Measurements from ENCODE around the gene GLRA1. TPM values are rescaled to one million over a fixed set of nuclear protein-coding genes. Genes with fewer than 3 reads are reported as not detected.
A peak's percentile ranks its signal among the peaks of the same experiment; 100 is the strongest.

The GLRA1 gene
- total RNA-seq, 1 donor from 2014 or later, result 0.39 TPM

DNA sequence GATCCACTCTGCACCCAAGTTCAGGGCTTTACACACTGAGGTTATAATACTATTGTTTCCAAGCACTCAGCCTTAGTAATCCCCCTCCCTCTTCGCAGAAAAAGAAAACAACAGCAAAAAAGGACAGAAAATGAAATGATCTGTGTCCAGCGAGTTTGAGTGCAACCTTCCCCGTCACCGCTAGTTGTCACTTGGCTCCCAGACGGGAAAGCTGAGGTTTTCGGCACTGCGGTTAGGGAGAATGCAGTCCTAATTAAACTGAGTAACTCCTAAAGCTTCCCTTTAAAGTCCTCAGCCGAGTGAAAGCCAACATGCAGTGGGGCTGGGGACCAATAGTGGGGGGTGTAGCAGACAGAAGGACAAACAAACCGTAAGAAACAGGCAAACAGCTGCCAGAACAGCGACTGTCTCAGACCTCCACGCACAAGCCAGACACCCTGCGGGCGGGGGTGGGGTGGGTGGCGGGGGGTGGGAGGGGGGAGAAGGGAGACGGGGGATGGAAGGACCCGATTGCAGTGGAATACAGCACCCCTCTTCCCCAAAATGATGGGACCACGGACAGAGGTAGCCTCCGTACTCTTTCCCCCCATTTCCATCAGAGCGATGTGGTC, 680 bp downstream of the GLRA1 start:
- H3K4me1 Mint-ChIP-seq (ENCODE audit: unreplicated experiment), result no peaks in the 10 kb centered on the region
- no peak for DNase-seq (ENCODE audit: extremely low spot score, unreplicated experiment)
- TF ChIP-seq, protein P1, sequence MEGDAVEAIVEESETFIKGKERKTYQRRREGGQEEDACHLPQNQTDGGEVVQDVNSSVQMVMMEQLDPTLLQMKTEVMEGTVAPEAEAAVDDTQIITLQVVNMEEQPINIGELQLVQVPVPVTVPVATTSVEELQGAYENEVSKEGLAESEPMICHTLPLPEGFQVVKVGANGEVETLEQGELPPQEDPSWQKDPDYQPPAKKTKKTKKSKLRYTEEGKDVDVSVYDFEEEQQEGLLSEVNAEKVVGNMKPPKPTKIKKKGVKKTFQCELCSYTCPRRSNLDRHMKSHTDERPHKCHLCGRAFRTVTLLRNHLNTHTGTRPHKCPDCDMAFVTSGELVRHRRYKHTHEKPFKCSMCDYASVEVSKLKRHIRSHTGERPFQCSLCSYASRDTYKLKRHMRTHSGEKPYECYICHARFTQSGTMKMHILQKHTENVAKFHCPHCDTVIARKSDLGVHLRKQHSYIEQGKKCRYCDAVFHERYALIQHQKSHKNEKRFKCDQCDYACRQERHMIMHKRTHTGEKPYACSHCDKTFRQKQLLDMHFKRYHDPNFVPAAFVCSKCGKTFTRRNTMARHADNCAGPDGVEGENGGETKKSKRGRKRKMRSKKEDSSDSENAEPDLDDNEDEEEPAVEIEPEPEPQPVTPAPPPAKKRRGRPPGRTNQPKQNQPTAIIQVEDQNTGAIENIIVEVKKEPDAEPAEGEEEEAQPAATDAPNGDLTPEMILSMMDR (conservative IDR thresholded peaks at IDR 0.05), result peak; percentile 65
- peak overlapping the region; percentile 77 for H3K4me3 Mint-ChIP-seq
- peaks cover 39% of the 10 kb centered on the region for H3K27me3 Mint-ChIP-seq
- H3K27ac Mint-ChIP-seq, result no peak overlapping the region
- H3K36me3 Mint-ChIP-seq, result no peaks in the 10 kb centered on the region
- H3K9me3 Mint-ChIP-seq, result no peaks in the 10 kb centered on the region

DNA sequence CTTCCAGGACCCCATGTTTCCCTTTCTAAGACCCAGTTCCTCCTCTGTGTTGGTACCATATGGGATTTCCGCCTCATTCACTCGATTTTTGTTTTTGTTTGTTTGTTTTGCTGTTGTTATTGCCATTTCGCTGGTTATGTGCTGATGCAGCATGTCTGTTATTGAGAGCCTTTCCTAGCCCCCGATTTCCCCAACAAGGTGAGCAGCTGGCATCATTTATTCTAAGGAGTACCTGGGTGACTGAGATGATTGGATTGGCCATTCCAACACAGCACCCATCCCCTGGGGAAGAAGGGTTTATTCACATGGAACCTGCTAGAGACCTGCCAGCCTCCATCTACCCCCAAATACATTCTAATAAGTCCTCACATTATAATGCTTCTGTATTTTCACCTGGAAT, 2.7 kb downstream of the GLRA1 start:
- H3K27ac Mint-ChIP-seq, result no peak overlapping the region
- H3K9me3 Mint-ChIP-seq, result no peaks in the 10 kb centered on the region
- no peaks in the 10 kb centered on the region for H3K4me1 Mint-ChIP-seq (ENCODE audit: unreplicated experiment)
- no peak overlapping the region for H3K4me3 Mint-ChIP-seq
- TF ChIP-seq, protein P1 (conservative IDR thresholded peaks at IDR 0.05), result no peak
- H3K36me3 Mint-ChIP-seq, result no peaks in the 10 kb centered on the region
- H3K27me3 Mint-ChIP-seq, result peaks cover 49% of the 10 kb centered on the region
- no peak for DNase-seq (ENCODE audit: extremely low spot score, unreplicated experiment)

DNA sequence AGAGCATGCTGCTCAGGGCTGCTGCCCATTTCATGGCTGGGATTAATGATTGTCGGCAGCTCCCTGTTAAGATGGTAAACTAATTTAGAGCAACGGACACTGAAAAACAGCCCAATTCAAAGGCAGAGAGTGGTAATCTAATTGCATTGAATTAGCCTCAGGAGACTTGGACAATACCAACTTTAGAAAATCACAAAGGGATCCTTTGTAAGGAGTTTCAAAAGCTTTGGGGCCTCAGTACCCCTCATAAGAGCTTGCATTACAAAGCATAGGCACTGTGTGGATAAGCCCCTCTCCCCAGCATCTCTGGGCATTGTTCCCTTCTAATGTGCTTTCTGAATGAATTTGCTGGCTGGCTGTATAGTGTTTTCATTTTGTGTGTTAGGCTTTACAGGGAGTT, 6.7 kb downstream of the GLRA1 start:
- Mint-ChIP-seq H3K9me3 (no peaks in the 10 kb centered on the region), H3K4me1 (ENCODE audit: unreplicated experiment) (no peaks in the 10 kb centered on the region), H3K27me3 (peaks cover 33% of the 10 kb centered on the region), H3K4me3 (no peak overlapping the region), H3K36me3 (no peaks in the 10 kb centered on the region), H3K27ac (no peak overlapping the region)
- TF ChIP-seq, protein P1 (conservative IDR thresholded peaks at IDR 0.05), result no peak
- DNase-seq (ENCODE audit: extremely low spot score, unreplicated experiment), result no peak

DNA sequence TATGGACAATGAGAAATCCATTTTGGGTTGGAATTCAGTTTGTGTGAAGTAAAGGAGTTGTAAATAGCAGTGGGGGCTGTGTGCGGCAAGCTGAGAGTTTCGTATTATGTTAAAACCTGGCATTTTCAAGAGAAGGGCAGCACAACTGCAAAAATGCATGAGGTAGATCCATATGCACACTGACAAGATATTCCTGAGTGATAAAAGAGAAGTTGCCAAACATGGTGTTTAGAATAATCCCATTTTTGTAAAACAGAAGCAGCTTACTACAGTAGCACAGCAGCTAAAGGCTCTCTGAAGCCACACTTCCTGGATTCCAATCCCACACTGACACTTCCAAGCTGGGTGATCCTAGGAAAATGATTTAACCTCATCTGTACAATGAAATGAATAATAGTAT, 11.2 kb downstream of the GLRA1 start:
- no peaks in the 10 kb centered on the region for H3K4me1 Mint-ChIP-seq (ENCODE audit: unreplicated experiment)
- no peaks in the 10 kb centered on the region for H3K9me3 Mint-ChIP-seq
- TF ChIP-seq, protein P1 (conservative IDR thresholded peaks at IDR 0.05), result no peak
- H3K36me3 Mint-ChIP-seq, result no peaks in the 10 kb centered on the region
- no peak overlapping the region for H3K4me3 Mint-ChIP-seq
- H3K27ac Mint-ChIP-seq, result no peak overlapping the region
- peaks cover 22% of the 10 kb centered on the region for H3K27me3 Mint-ChIP-seq
- DNase-seq (ENCODE audit: extremely low spot score, unreplicated experiment), result no peak

DNA sequence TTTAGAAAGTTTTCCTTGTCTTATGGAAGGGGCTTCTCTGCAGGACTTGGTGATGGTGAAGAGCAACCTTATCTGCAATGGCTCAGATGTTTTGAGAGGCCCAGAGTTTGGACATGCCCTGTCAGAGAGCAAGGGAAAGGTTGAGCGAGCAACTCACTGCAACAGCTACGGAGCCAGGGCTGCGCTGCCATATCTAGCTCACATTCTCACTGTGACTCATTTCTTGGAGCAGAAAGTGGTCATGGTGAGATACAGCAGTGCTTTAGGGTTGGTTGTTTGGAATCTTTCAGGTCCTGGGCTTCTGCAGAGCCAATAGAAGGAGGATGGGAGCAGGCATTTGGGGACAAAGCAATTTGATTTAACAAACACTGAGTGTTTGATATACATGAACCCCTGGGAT, 12.3 kb downstream of the GLRA1 start:
- Mint-ChIP-seq H3K36me3 (no peaks in the 10 kb centered on the region), H3K4me1 (ENCODE audit: unreplicated experiment) (no peaks in the 10 kb centered on the region), H3K27me3 (peaks cover 17% of the 10 kb centered on the region), H3K27ac (no peak overlapping the region), H3K9me3 (no peaks in the 10 kb centered on the region), H3K4me3 (no peak overlapping the region)
- DNase-seq (ENCODE audit: extremely low spot score, unreplicated experiment), result no peak
- TF ChIP-seq, protein P1 (conservative IDR thresholded peaks at IDR 0.05), result no peak

DNA sequence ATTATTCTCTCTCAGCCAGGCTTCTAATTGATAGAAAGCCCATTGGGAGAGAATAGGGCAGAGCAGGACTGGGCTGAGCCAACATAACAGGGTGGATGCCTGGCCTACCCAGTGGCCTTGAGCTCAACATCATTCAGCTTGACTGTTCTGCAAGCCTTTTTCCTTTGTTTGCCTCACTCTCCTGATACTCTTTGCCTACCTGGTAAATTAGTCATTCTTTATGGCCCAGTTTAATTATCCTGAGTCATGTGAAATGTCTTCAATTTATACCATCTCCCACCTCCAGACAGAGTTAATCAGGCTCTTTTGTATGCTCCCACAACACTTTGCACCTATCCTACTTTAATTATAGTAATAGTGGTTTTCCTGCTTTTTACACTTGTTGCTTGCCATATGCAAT, 13.6 kb downstream of the GLRA1 start:
- H3K36me3 Mint-ChIP-seq, result no peaks in the 10 kb centered on the region
- H3K4me3 Mint-ChIP-seq, result no peak overlapping the region
- H3K27ac Mint-ChIP-seq, result no peak overlapping the region
- no peaks in the 10 kb centered on the region for H3K9me3 Mint-ChIP-seq
- DNase-seq (ENCODE audit: extremely low spot score, unreplicated experiment), result no peak
- H3K27me3 Mint-ChIP-seq, result peaks cover 13% of the 10 kb centered on the region
- peaks cover under 1% of the 10 kb centered on the region for H3K4me1 Mint-ChIP-seq (ENCODE audit: unreplicated experiment)
- TF ChIP-seq, protein P1 (conservative IDR thresholded peaks at IDR 0.05), result no peak

Measured in type B pancreatic cell (in vitro differentiated cells).